DMS 273 (cell line): ENCODE measurements around the gene TRAF3IP1.
A peak's percentile ranks its signal among the peaks of the same experiment; 100 is the strongest.

ENCODE experiments used
- DNase-seq: peaks from one replicate; lab custom pipeline; 2025; ENCODE audit not compliant: unreplicated experiment; lab: John Stamatoyannopoulos, UW

TRAF3IP1 gene

DNA sequence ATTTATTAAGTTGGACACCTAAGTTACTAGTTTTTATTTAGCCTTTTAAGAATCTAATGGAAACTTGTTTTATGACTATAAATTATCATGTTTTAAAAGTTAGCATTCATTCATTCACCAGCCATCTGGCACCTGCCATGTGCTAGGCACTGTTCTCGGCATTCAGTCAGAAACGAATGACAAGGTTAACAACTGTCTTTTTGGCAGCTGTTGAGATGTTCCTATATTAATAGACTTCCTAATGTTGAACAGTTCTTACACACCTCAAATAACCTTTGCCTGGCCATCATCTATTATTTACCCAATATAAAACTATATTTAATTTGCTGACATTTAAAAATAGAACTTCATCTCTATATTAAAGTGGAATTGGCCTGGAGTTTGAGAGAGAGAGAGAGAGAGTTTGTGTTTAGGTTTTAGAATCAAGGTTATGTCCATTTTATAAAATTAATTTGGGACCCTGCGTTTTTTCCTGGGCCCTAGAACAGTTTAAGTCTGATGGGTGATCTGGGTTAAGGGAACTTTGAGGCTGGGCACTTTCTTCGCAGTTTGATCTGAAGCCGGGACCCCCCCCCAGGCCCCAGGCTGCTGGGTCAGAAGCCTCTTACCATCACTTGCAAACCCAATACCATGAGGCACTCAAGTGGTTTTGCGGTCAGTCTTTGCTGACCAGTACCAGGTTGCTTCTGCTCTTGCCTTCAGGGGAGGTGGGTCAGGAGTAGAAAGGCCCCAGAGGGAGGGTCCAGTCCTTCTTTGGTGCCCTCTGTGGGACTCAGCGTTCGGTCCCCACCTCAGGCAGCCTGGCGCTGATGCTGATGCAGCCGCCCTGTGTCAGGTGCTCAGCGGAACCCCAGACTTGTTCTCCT is 58.1 kb downstream of the TRAF3IP1 start:
- DNase-seq, result peak; percentile 86

DNA sequence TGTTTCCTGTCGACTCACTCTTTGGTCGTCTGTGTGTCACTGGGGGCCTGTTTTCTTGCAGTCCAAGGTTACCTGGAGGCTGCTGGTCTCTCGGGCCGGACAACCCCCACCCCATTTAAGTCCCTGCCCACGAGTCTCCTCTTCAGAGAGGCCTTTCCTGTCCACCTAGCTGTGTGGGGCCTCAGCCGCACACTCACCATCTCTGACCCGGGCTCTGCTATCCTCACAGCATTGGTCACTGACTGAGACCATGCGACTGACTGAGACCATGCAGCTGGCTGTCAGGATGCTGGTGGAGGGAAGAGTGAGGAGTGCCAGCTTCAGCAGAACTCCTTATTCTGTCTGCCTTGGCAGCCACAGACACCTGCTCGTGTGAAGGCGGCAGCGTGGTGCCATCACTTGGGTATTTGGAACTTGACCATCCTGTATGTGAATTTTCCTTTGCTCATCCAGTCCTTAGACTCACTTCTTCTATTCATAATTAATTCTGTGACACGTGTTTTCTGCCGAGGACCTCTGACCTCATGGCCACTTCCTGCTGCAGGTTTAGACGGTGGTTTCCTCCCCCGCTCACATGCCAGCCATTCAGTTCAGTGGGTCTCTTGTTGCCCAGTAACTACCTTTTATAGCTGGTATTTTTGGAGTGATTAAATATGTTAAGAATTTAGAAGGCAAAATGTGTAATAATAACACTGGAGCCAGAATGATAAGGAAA is 58.9 kb downstream of the TRAF3IP1 start:
- DNase-seq, result no peak

DNA sequence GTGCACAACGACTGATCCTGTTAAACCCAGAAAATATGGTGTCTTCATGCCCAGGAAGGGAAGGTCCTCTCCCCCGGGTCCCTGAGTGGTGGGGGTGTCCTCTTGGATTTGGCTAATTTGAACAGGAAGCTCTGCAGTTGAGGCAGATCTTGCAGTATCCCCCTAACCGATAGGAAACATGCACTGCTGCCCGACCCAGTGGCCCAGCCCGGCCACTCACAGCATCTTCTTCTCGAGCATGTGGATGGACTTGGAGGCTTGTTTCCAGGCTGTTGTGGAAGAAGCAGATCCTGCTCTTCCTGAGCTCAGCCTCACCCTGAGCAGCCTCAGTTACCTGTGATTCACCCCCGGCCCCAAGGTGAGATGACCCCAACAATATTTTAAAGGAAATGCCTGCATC is 60.0 kb downstream of the TRAF3IP1 start:
- no peak for DNase-seq

DNA sequence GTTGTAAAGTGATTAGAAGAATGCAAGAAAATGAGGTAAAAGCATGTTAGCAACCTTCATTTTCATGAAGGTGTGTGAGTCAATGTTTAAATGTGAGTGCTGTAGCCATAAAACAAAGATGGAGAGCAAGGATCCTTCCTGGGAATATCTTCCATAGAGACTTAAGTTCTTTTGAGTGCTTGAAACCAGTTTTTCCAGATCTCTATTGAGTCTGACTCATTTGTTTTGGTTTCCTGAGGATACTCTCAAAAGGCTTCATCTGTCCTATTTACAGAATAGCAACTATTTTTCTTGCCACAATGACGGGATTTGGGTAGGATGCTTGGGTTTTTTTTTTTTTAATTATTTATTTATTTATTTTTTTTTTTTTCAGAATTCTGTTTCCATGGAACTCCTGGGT is 60.5 kb downstream of the TRAF3IP1 start:
- no peak for DNase-seq

DNA sequence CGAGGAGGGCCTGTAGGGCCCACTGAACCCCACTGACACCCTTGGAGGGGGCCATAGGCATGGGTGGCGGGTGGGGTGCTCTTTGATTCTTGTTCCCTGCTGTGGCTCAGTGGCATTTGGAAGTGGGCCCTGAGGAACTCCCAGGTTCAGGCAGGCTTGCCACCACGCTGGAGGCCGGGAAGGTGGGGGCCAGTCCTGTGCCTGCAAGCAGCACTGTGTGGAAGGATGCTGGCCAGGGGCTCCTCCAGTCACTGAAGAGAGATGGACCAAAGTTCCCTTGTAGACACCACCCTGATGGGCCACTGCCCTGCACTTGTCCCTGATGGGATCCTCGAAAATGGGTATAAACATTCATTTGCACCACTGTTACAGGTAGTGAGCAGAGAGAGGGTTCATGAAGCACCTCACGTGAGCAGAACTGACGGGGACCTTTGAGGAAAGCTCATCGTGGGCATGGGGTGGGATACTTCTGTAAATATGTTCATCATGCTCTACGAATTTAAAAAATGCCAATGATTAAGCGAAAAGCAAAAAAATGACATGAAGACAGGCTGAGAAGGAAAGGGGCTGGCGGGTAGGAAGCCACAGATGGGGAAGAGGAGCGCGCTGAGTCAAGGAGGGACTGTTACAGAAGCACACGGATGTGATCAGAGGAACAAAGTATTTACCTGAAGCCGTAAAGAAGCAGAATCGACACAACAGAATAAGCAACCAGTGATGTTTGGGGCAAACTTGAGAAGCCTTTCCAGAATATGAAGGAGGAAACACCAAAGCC is 61.2 kb downstream of the TRAF3IP1 start:
- no peak for DNase-seq

DNA sequence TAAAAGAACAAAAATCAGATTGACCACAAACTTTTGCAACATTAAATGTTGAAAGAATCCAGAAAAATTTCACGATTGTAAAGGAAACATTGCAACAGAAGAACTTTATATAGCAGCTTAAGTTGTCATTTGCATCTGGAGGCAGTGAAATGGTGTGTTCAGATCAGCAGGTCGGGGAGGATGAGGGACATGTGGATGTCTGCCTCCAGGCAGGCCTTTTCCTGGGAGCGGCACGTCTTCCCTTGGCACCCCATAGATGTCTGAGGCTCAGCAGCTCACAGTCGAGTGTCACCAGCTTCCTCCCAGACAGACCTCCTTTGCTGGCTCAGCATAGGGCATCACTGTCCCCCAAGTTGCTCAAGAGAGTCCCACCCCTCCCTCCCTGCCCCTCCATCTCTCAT is 62.1 kb downstream of the TRAF3IP1 start:
- DNase-seq, result no peak

DNA sequence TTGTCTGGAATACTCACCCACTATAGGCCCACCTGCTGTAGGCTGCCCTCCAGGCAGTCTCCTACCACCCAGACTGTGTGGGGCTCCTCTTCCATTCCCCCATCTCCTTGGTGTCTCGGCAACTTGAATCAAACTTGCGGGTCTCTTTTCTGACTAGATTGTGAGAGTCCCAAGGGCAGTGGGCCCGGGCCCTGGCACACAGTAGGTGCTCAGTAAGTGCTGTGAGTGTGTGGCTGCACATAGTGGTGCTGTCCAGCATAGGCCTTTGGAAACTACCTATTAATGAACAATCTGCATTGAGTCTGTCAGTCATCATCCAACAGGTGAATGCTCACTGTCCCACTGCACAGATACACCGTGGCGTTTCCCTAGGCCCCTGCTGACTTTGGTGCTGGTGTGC is 62.8 kb downstream of the TRAF3IP1 start:
- DNase-seq, result no peak

DNA sequence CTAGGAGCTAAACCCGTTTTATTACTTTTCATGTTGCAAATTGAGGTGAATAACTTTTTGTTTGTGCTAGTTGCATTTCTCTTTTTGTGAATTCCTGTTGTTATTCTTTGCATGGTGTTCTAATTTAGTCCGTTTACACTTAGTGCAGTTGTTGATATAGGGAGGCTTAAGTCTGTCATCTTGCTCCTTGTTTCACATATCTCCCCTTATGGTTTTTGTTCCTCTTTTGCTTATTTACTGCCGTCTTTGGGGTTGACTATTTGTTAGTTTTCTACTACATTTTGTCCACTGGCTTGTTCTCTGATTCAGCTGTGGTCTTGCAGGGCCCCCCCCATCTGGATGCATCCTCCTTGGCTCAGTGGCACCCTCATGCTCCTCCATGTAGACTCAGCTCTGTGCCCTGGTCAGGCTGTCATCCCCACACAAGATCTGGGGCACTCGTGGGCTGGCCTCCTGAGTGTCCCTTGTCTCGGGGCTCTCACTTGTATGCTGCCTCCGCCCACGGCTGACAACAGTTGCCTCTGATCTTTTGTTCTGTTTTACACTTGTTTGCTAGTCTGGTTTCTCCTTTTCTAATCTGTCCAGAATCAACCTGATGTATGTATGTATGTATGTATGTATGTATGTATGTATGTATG is 63.5 kb downstream of the TRAF3IP1 start:
- DNase-seq, result no peak

GRCh38 chr2:238387332-238387731 is 67.0 kb downstream of the TRAF3IP1 start:
- no peak for DNase-seq

- peak; percentile 29 for DNase-seq
Observed at GRCh38 chr2:238388794-238389193, 68.5 kb downstream of the TRAF3IP1 start.

- peak; percentile 66 for DNase-seq
Observed at GRCh38 chr2:238389988-238390589, 69.8 kb downstream of the TRAF3IP1 start.

DNA sequence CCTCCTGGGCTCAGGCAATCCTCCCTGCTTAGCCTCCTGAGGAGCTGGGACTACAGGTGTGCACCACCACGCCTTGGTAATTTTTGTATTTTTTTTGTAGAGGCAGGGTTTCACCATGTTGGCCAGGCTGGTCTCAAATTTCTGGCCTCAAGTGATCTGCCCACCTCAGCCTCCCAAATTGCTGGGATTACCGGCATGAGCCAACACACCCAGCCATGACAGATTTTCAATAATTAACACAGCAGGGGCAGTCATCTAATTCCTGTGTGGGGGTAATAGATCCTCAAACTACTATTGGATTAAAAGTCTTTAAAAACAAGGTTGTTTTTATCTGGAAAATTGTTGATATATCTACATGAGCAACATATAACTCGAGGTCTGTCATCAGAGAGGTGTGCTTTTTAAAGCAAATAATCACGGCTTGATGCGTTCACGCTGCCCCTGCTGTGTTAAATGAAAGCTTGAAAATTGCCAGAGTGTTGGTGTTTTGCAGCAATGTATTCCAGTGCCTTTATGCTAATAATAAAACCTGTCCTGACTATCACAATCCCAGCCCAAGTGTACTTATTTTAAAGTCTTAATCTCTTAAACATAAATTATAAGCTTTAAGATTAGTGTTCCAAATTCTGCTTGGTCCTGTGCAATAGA is 70.8 kb downstream of the TRAF3IP1 start:
- DNase-seq, result peak; percentile 68

- no peak for DNase-seq
Observed at GRCh38 chr2:238396663-238397062, 76.3 kb downstream of the TRAF3IP1 start.

DNA sequence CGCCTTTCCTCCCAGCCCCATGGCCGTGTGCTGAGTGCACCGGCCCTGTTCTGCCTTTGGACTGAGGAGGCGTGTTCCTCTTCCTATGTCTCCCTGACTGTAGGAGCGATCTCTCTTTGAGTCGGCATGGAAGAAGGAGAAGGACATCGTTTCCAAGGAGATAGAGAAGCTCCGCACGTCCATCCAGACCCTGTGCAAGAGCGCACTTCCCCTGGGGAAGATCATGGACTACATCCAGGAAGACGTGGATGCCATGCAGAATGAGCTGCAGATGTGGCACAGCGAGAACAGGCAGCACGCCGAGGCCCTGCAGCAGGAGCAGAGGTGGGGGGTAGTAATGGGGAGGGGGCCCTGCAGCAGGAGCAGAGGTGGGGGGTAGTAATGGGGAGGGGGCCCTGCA is 77.0 kb downstream of the TRAF3IP1 start:
- no peak for DNase-seq

- no peak for DNase-seq
Observed at GRCh38 chr2:238398577-238398976, 78.3 kb downstream of the TRAF3IP1 start.

- no peak for DNase-seq
Observed at GRCh38 chr2:238399094-238399493, 78.8 kb downstream of the TRAF3IP1 start.

DNA sequence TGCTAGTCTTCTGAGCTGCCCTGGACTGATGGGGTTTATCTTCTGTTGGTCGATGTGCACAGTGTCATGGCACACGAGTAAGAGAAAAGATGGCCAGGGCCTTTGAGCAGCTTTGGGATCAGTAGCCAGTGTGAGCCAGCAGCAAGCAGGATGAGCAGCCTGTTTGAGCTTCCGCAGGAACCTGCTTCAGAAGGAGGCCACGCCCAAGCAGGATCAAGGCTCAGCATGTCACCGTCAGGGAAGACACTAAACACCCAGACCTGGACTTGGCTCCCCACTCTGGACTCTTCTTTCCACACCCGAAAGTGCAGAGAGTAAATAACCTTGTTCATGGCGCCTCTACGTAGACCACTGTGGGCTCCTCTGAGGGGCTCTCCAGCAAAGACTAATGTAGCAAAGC is 81.2 kb downstream of the TRAF3IP1 start:
- DNase-seq, result no peak

DNA sequence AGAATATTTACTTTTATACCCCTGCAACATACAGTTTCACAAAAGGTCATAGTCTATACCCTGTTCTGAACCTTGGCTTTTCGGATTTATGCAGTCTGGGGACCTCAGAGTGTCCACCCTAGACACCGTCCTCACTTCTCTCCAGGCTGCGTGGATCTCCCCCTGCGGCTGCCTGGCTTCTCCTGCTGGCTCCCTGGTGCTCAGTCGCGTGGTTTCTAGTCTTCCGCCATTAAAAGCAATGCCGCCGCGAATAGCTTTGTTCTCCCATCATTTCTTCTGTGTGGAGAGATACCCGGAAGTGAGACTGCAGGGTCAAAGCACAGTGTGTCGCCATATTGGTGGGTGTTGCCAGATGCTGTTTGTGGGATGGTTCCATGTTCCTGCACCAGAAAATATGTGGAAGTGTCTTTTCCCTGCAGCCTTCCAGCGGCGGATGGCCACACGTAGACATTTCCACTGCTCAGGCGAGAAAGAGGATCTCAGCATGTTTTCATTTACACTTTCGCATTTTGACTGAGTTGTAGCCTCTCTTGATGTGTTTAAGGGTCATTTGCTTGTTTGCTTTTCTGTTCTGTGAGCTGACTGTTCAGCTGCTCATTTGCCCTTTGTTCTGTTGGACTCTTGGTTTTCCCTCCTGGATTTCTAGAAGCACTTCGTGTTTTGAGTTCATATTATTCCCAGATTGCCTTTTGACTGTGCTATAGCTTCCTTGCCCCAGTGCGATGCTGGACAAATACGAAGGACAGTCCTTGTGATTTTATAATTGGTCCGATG is 83.5 kb downstream of the TRAF3IP1 start:
- no peak for DNase-seq

DNA sequence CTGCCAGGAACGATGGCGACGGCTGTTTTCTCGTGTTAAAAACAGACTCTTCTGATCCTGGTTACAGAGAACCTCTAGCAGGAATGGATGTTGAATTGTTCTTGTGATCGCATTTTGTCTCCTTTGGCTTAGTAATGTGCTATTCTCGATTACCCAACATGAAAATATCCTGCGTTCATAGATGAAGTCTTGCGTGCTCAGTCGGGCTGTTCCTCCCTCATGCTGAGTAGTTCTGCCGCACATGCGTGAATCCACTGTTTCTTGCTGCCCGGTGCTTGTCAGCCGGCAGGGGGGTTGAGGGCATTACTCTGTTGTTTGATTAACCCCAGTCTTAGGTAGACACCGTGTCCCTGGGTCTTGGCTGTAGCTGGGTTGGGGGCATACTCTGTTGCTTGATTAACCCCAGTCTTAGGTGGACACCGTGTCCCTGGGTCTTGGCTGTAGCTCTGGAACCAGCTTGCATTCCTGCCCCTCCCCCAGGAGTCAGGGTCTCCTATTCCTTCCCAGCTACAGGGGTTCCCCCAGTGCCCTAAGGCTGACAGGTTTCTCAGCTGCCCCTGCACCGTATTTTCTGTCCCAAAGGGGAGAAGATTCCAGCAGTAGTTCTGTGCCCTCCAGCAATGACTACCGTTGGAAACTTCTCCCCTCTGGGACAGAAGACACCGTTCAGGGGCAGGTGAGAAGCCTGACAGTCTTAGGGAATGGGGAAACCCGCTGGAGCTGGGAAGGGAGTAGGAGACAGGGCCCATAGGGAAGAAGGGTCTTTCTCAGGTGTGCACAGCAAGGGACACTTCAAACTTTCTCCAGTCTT is 84.3 kb downstream of the TRAF3IP1 start:
- no peak for DNase-seq
